Measurements from ENCODE around the gene TOM1L2. TPM values are rescaled to one million over a fixed set of nuclear protein-coding genes. Genes with fewer than 3 reads are reported as not detected.
A peak's percentile ranks its signal among the peaks of the same experiment; 100 is the strongest.

Gene TOM1L2
- total and polyA plus RNA-seq, 8 donors: 51.2 to 71.2 (median 57.4) TPM

GRCh38 chr17:17938388-17939107 is 33.7 kb downstream of the TOM1L2 start:
- intact Hi-C loops (cut with DNase I): no loop called here
- Histone ChIP-seq H3K4me1 (peaks cover 5 to 53% of the 10 kb centered on the region in 2 donors), H3K36me3 (no peaks in the 10 kb centered on the region), H3K27me3 (no peaks in the 10 kb centered on the region), H3K4me3 (no peak overlapping the region), H3K27ac (no peak overlapping the region), H3K9me3 (no peaks in the 10 kb centered on the region)
- TF ChIP-seq CTCF (IDR thresholded peaks at IDR 0.05): no peak
- ATAC-seq: peak; percentile 72
- DNase-seq: no peak

GRCh38 chr17:17937958-17938357 is 34.2 kb downstream of the TOM1L2 start:
- intact Hi-C loops (cut with DNase I): no loop called here

GRCh38 chr17:17937201-17937853 is 34.9 kb downstream of the TOM1L2 start:
- ATAC-seq: no peak
- Histone ChIP-seq H3K27me3 (no peaks in the 10 kb centered on the region), H3K27ac (no peak overlapping the region), H3K9me3 (no peaks in the 10 kb centered on the region), H3K4me3 (no peak overlapping the region), H3K4me1 (peaks cover 0 to 45% of the 10 kb centered on the region in 2 donors), H3K36me3 (no peaks in the 10 kb centered on the region)
- no peak for DNase-seq
- intact Hi-C loops (cut with DNase I): no loop called here
- no peak for TF ChIP-seq CTCF (IDR thresholded peaks at IDR 0.05)

More at GRCh38 chr17:17937958-17938357, 34.2 kb downstream of the TOM1L2 start:
- H3K4me1 ChIP-seq: peaks cover 0 to 47% of the 10 kb centered on the region in 2 donors
- no peak overlapping the region for H3K27ac ChIP-seq
- no peak for TF ChIP-seq CTCF (IDR thresholded peaks at IDR 0.05)
- no peaks in the 10 kb centered on the region for H3K27me3 ChIP-seq
- DNase-seq (no peak), ATAC-seq (no peak)
- H3K9me3 ChIP-seq: no peaks in the 10 kb centered on the region
- H3K4me3 ChIP-seq: no peak overlapping the region
- no peaks in the 10 kb centered on the region for H3K36me3 ChIP-seq

GRCh38 chr17:17935321-17936271 is 36.6 kb downstream of the TOM1L2 start:
- Histone ChIP-seq H3K36me3 (no peaks in the 10 kb centered on the region), H3K9me3 (no peaks in the 10 kb centered on the region), H3K4me3 (no peak overlapping the region), H3K27me3 (no peaks in the 10 kb centered on the region), H3K27ac (peak overlapping the region; percentile 7 to 40), H3K4me1 (peaks cover 0 to 30% of the 10 kb centered on the region in 2 donors)
- peak in 1 of 4 donors; percentile 62 for DNase-seq
- intact Hi-C loops (cut with DNase I): no loop called here
- ATAC-seq: peak; percentile 66
- no peak for TF ChIP-seq CTCF (IDR thresholded peaks at IDR 0.05)
